Measurements from ENCODE around the gene HSPA9. TPM values are rescaled to one million over a fixed set of nuclear protein-coding genes. Genes with fewer than 3 reads are reported as not detected.

HSPA9 gene
- total RNA-seq, 1 experiment from 2014 or later, result 665 TPM

- DNase-seq (ENCODE audit: low read depth in 1 of 2, low spot score in 2 of 2), result peak in 1 of 2 experiments; percentile 51
- Histone ChIP-seq H3K36me3 (peaks cover 56% of the 10 kb centered on the region), H3K4me3 (peak overlapping the region; percentile 77), H3K27ac (peak overlapping the region; percentile 99), H3K27me3 (replicated peaks) (no peaks in the 10 kb centered on the region), H3K9me3 (replicated peaks) (no peaks in the 10 kb centered on the region), H3K4me1 (replicated peaks) (peaks cover 23% of the 10 kb centered on the region)
Observed at GRCh38 chr5:138542180-138542955, 32.8 kb downstream of the HSPA9 start.

- Histone ChIP-seq H3K4me3 (peak overlapping the region; percentile 77), H3K27ac (peak overlapping the region; percentile 99), H3K9me3 (replicated peaks) (no peaks in the 10 kb centered on the region), H3K36me3 (peaks cover 62% of the 10 kb centered on the region), H3K4me1 (replicated peaks) (peaks cover 23% of the 10 kb centered on the region), H3K27me3 (replicated peaks) (no peaks in the 10 kb centered on the region)
- peak in 1 of 2 experiments; percentile 29 for DNase-seq (ENCODE audit: low read depth in 1 of 2, low spot score in 2 of 2)
Observed at GRCh38 chr5:138541511-138542179, 33.6 kb downstream of the HSPA9 start.

DNA sequence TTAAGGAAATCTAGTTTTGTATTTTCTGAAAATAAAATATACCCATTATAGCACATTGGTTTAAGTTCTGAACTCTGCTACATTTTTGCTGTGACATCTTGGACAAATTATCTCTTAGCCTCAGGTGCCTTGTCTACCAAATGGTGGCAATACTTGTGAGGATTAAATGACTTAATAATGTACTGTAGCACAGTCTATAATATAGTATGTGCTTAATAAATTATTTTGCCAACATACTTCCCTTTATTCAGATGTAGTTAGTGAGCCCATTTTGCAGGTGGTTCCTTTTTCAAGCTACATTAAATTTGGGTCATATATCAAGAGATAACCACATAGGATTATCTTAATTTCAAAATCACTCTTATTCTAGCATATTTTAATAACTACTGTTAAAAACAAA is 35.4 kb downstream of the HSPA9 start:
- peaks cover 77% of the 10 kb centered on the region for H3K36me3 ChIP-seq
- no peak overlapping the region for H3K4me3 ChIP-seq
- H3K27ac ChIP-seq, result no peak overlapping the region
- peaks cover 19% of the 10 kb centered on the region for H3K4me1 ChIP-seq (replicated peaks)
- DNase-seq (ENCODE audit: low read depth in 1 of 2, low spot score in 2 of 2), result no peak
- no peaks in the 10 kb centered on the region for H3K9me3 ChIP-seq (replicated peaks)
- no peaks in the 10 kb centered on the region for H3K27me3 ChIP-seq (replicated peaks)

- H3K27me3 ChIP-seq (replicated peaks), result no peaks in the 10 kb centered on the region
- no peak overlapping the region for H3K4me3 ChIP-seq
- H3K9me3 ChIP-seq (replicated peaks), result no peaks in the 10 kb centered on the region
- H3K36me3 ChIP-seq, result peaks cover 84% of the 10 kb centered on the region
- H3K27ac ChIP-seq, result no peak overlapping the region
- peaks cover 12% of the 10 kb centered on the region for H3K4me1 ChIP-seq (replicated peaks)
- no peak for DNase-seq (ENCODE audit: low read depth in 1 of 2, low spot score in 2 of 2)
Observed at GRCh38 chr5:138538943-138539627, 36.1 kb downstream of the HSPA9 start.

- Histone ChIP-seq H3K4me1 (replicated peaks) (peaks cover 9% of the 10 kb centered on the region), H3K27me3 (replicated peaks) (no peaks in the 10 kb centered on the region), H3K36me3 (peaks cover 87% of the 10 kb centered on the region), H3K27ac (no peak overlapping the region), H3K4me3 (no peak overlapping the region), H3K9me3 (replicated peaks) (no peaks in the 10 kb centered on the region)
- no peak for DNase-seq (ENCODE audit: low read depth in 1 of 2, low spot score in 2 of 2)
Observed at GRCh38 chr5:138536665-138537315, 38.4 kb downstream of the HSPA9 start.

DNA sequence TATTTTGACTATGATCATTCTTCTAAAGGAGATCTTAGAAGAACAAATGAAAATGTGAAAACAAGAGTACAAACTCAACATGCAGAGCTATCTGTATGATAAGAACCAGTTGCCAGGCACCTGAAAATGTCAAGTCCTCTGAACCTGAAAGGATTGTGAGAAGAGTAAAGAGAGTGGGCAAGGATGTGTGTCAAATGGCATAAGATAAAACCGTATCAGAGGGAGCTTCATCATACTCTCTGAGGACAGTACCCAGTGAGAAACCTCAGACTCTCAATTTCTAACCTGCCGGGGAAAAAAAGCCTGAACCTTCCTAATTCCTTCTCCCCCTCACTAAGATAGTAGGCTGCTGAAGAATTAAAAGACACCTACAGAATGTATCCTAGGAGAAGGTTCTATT is 39.0 kb downstream of the HSPA9 start:
- Histone ChIP-seq H3K9me3 (replicated peaks) (no peaks in the 10 kb centered on the region), H3K27me3 (replicated peaks) (no peaks in the 10 kb centered on the region), H3K36me3 (peaks cover 86% of the 10 kb centered on the region), H3K27ac (no peak overlapping the region), H3K4me3 (no peak overlapping the region), H3K4me1 (replicated peaks) (peaks cover 3% of the 10 kb centered on the region)
- no peak for DNase-seq (ENCODE audit: low read depth in 1 of 2, low spot score in 2 of 2)

GRCh38 chr5:138533973-138534941 is 40.9 kb downstream of the HSPA9 start:
- peaks cover 84% of the 10 kb centered on the region for H3K36me3 ChIP-seq

GRCh38 chr5:138529812-138530211 is 45.4 kb downstream of the HSPA9 start:
- no peaks in the 10 kb centered on the region for H3K4me1 ChIP-seq (replicated peaks)
- no peak overlapping the region for H3K27ac ChIP-seq
- H3K9me3 ChIP-seq (replicated peaks), result no peaks in the 10 kb centered on the region
- no peak overlapping the region for H3K4me3 ChIP-seq
- no peaks in the 10 kb centered on the region for H3K27me3 ChIP-seq (replicated peaks)
- H3K36me3 ChIP-seq, result peaks cover 86% of the 10 kb centered on the region
- DNase-seq (ENCODE audit: low read depth in 1 of 2, low spot score in 2 of 2), result no peak

More at GRCh38 chr5:138533973-138534941, 40.9 kb downstream of the HSPA9 start:
- H3K9me3 ChIP-seq (replicated peaks), result no peaks in the 10 kb centered on the region
- H3K4me1 ChIP-seq (replicated peaks), result no peaks in the 10 kb centered on the region
- no peak for DNase-seq (ENCODE audit: low read depth in 1 of 2, low spot score in 2 of 2)
- H3K27me3 ChIP-seq (replicated peaks), result no peaks in the 10 kb centered on the region
- H3K27ac ChIP-seq, result no peak overlapping the region
- no peak overlapping the region for H3K4me3 ChIP-seq

- H3K36me3 ChIP-seq, result peaks cover 78% of the 10 kb centered on the region
- peaks cover under 1% of the 10 kb centered on the region; the same call in 1 of the 2 replicates for H3K4me1 ChIP-seq (replicated peaks)
- DNase-seq (ENCODE audit: low read depth in 1 of 2, low spot score in 2 of 2), result no peak
- no peak overlapping the region for H3K27ac ChIP-seq
- no peaks in the 10 kb centered on the region for H3K27me3 ChIP-seq (replicated peaks)
- H3K9me3 ChIP-seq (replicated peaks), result no peaks in the 10 kb centered on the region
- no peak overlapping the region for H3K4me3 ChIP-seq
Observed at GRCh38 chr5:138528744-138529469, 46.3 kb downstream of the HSPA9 start.

- no peak for DNase-seq (ENCODE audit: low read depth in 1 of 2, low spot score in 2 of 2)
- H3K36me3 ChIP-seq, result peaks cover 77% of the 10 kb centered on the region
- no peak overlapping the region for H3K4me3 ChIP-seq
- H3K4me1 ChIP-seq (replicated peaks), result peaks cover 4% of the 10 kb centered on the region; the same call in 1 of the 2 replicates
- H3K27me3 ChIP-seq (replicated peaks), result no peaks in the 10 kb centered on the region
- no peak overlapping the region for H3K27ac ChIP-seq
- no peaks in the 10 kb centered on the region for H3K9me3 ChIP-seq (replicated peaks)
Observed at GRCh38 chr5:138528208-138528607, 47.0 kb downstream of the HSPA9 start.

- peaks cover 4% of the 10 kb centered on the region; the same call in 1 of the 2 replicates for H3K4me1 ChIP-seq (replicated peaks)
- H3K36me3 ChIP-seq, result peaks cover 74% of the 10 kb centered on the region
- no peak overlapping the region for H3K4me3 ChIP-seq
- DNase-seq (ENCODE audit: low read depth in 1 of 2, low spot score in 2 of 2), result no peak
- no peaks in the 10 kb centered on the region for H3K27me3 ChIP-seq (replicated peaks)
- no peak overlapping the region for H3K27ac ChIP-seq
- H3K9me3 ChIP-seq (replicated peaks), result no peaks in the 10 kb centered on the region
Observed at GRCh38 chr5:138527170-138527569, 48.0 kb downstream of the HSPA9 start.

DNA sequence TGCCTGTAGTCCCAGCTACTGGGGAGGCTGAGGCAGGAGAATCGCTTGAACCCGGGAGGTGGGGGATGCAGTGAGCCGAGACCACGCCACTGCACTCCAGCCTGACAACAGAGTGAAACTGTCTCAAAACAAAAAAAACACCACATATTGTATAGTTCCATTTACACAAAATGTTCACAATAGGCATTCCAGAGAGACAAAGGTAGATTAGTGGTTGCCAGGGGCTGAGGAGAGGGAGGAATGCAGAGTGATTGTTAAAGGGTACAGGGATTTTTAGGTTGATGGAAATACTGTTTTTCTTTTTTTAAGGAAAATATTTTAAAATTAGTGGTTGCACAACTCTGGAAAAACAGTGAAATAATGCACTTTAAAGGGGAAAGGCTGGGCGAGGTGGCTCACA is 51.8 kb downstream of the HSPA9 start:
- no peaks in the 10 kb centered on the region for H3K9me3 ChIP-seq (replicated peaks)
- peak in 1 of 2 experiments; percentile 28 for DNase-seq (ENCODE audit: low read depth in 1 of 2, low spot score in 2 of 2)
- peaks cover 4% of the 10 kb centered on the region; the same call in 1 of the 2 replicates for H3K4me1 ChIP-seq (replicated peaks)
- no peaks in the 10 kb centered on the region for H3K27me3 ChIP-seq (replicated peaks)
- no peak overlapping the region for H3K4me3 ChIP-seq
- no peak overlapping the region for H3K27ac ChIP-seq
- peaks cover 64% of the 10 kb centered on the region for H3K36me3 ChIP-seq
